ENCODE results near the gene ARRDC4. TPM values are rescaled to one million over a fixed set of nuclear protein-coding genes. Genes with fewer than 3 reads are reported as not detected.

The ARRDC4 gene
- total RNA-seq, 4 donors from 2014 or later: 27.1 to 68.2 (median 61.0) TPM

GRCh38 chr15:98017150-98017964 lies 56.9 kb downstream of the ARRDC4 start:
- Histone ChIP-seq H3K4me1 (no peaks in the 10 kb centered on the region), H3K27ac (no peak overlapping the region), H3K4me3 (no peak overlapping the region), H3K27me3 (no peaks in the 10 kb centered on the region), H3K9me3 (no peaks in the 10 kb centered on the region), H3K36me3 (no peaks in the 10 kb centered on the region)
- 87 to 90% methylated on average over 10 of the region's 10 CpGs for WGBS, 2 donors
- TF ChIP-seq CTCF (IDR thresholded peaks at IDR 0.05) (no peak), EP300 (IDR thresholded peaks at IDR 0.05) (no peak), POLR2A (IDR thresholded peaks at IDR 0.05) (no peak)
- DNase-seq (ENCODE audit: low spot score in 2 of 2): no peak

GRCh38 chr15:98018761-98019351 lies 58.4 kb downstream of the ARRDC4 start:
- no peak for TF ChIP-seq EP300 (IDR thresholded peaks at IDR 0.05)
- TF ChIP-seq POLR2A (IDR thresholded peaks at IDR 0.05): no peak
- TF ChIP-seq CTCF (IDR thresholded peaks at IDR 0.05): no peak
- no peaks in the 10 kb centered on the region for H3K4me1 ChIP-seq
- WGBS, 2 donors: 54 to 68% methylated on average over 6 of the region's 6 CpGs
- no peak for DNase-seq (ENCODE audit: low spot score in 2 of 2)
- no peaks in the 10 kb centered on the region for H3K27me3 ChIP-seq
- H3K27ac ChIP-seq: no peak overlapping the region
- H3K9me3 ChIP-seq: no peaks in the 10 kb centered on the region
- no peaks in the 10 kb centered on the region for H3K36me3 ChIP-seq
- H3K4me3 ChIP-seq: no peak overlapping the region

Measured in tibial nerve (tissue), 4 donors.